GM19328 (cell line): ENCODE data around the gene TP63.

Experiments used
- ATAC-seq: cut with Tn5 transposase; IDR thresholded peaks from one replicate; pipeline ENCODE4 v1.9.1; 2021; ENCODE audit warnings: mild to moderate bottlenecking, moderate library complexity; ENCODE audit not compliant: unreplicated experiment

TP63 gene

GRCh38 chr3:189902230-189903186 is 271.3 kb downstream of the TP63 start:
- ATAC-seq, result no peak

GRCh38 chr3:189903562-189904250 is 272.5 kb downstream of the TP63 start:
- no peak for ATAC-seq

- no peak for ATAC-seq
These were observed 276.6 kb downstream of the TP63 start for GRCh38 chr3:189907803-189908202.

GRCh38 chr3:189908646-189909045 is 277.5 kb downstream of the TP63 start:
- ATAC-seq, result no peak

- no peak for ATAC-seq
These were observed 277.9 kb downstream of the TP63 start for GRCh38 chr3:189909139-189909538.

GRCh38 chr3:189909573-189909972 is 278.4 kb downstream of the TP63 start:
- no peak for ATAC-seq

- no peak for ATAC-seq
These were observed 279.8 kb downstream of the TP63 start for GRCh38 chr3:189911001-189911400.

- ATAC-seq, result no peak
These were observed 283.6 kb downstream of the TP63 start for GRCh38 chr3:189914799-189915198.

GRCh38 chr3:189921770-189922169 is 290.6 kb downstream of the TP63 start:
- ATAC-seq, result no peak

- no peak for ATAC-seq
These were observed 297.0 kb downstream of the TP63 start for GRCh38 chr3:189927975-189928895.

GRCh38 chr3:189936201-189936945 is 305.2 kb downstream of the TP63 start:
- no peak for ATAC-seq

GRCh38 chr3:189937302-189938127 is 306.3 kb downstream of the TP63 start:
- ATAC-seq, result no peak

- ATAC-seq, result no peak
These were observed 309.9 kb downstream of the TP63 start for GRCh38 chr3:189941125-189941524.

GRCh38 chr3:189941679-189942078 is 310.5 kb downstream of the TP63 start:
- ATAC-seq, result no peak

- no peak for ATAC-seq
These were observed 311.8 kb downstream of the TP63 start for GRCh38 chr3:189942948-189943347.

- ATAC-seq, result no peak
These were observed 313.3 kb downstream of the TP63 start for GRCh38 chr3:189944285-189945145.

- no peak for ATAC-seq
These were observed 314.9 kb downstream of the TP63 start for GRCh38 chr3:189945935-189946709.
